ENCODE results near the gene CAMP.
"Not testable (repeated sequence)": the region's sequence is repeated elsewhere in the genome, so short reads cannot be mapped to it uniquely, and the experiment has no call there.

Gene CAMP

DNA sequence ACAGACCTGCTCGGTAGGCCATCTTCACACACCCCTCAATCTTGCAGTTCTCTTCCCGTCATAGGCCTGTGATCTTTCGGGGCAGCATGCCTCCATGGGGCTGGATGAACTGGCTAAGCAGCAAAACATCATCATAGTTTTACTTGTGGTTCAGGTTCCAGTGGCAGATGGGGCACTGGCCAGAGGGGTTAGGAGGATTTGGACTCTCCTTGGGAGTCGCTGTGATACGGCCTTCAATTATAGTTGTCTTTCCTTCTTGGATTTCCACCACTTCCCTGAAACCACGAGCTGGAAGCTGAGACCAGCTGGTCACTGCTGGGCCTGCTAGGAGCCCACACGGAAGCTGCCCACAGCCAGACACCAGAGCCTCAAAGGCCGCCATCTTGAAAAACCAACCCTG, 33.3 kb downstream of the CAMP start:
- no peak for DNase-seq (ENCODE audit: low read depth)

DNA sequence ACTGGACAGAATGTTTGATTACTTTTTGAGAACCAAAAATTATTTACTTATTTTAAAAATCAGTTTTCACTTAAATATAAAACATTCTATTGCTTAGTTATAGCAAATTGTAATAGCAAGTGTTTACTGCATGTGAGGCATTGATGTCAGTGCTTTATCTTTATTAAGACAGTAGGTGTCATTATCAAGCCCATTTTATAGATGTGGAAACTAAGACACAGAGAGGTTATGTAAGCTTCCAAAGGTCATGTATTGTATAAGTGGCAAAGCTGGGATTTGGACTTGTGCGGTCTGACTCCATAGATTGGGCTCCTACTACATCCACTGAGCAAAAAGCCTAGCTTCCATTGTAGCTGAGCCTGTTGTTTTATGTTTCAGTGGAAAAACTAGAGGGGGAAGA, 35.2 kb downstream of the CAMP start:
- DNase-seq (ENCODE audit: low read depth): no peak

DNA sequence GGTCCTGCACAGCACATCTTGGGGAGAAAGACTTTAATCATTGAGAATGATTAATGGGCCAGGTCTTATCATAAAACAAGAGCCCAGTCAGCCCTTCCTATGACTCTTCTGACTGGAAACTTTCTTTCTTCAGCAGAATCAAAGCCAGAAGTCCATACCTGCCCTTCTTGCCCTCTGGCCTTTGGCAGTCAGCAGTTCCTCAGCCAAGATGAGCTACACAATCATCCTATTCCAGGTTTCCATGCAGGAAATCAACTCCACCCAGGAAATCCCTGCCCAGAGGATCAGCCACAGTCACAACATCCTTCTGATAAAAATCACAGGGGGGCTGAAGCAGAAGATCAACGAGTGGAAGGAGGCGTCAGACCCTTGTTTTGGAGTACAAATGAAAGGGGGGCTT, 44.5 kb downstream of the CAMP start:
- no peak for DNase-seq (ENCODE audit: low read depth)

DNA sequence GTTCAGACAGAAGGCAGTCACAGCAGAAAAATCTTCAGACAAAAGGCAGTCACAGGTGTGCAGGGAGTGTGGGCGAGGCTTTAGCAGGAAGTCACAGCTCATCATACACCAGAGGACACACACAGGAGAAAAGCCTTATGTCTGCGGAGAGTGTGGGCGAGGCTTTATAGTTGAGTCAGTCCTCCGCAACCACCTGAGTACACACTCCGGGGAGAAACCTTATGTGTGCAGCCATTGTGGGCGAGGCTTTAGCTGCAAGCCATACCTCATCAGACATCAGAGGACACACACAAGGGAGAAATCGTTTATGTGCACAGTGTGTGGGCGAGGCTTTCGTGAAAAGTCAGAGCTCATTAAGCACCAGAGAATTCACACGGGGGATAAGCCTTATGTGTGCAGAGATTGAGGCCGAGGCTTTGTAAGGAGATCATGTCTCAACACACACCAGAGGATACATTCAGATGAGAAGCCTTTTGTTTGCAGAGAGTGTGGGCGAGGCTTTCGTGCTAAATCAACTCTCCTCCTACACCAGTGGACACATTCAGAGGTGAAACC, 45.2 kb downstream of the CAMP start:
- DNase-seq (ENCODE audit: low read depth): no peak

DNA sequence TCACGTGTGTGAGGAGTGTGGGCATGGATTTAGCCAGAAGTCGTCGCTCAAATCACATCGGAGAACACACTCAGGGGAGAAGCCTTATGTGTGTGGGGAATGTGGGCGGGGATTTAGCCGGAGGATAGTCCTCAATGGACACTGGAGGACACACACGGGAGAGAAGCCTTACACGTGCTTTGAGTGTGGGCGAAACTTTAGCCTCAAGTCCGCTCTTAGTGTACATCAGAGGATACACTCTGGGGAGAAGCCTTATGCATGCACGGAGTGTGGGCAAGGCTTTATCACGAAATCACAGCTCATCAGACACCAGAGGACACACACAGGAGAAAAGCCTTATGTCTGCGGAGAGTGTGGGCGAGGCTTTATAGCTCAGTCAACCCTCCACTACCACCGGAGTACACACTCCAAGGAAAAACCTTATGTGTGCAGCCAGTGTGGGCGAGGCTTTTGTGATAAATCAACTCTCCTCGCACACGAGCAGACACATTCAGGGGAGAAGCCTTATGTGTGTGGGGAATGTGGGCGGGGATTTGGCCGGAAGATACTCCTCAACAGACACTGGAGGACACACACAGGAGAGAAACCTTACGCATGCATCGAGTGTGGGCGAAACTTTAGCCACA, 45.8 kb downstream of the CAMP start:
- no peak for DNase-seq (ENCODE audit: low read depth)

DNA sequence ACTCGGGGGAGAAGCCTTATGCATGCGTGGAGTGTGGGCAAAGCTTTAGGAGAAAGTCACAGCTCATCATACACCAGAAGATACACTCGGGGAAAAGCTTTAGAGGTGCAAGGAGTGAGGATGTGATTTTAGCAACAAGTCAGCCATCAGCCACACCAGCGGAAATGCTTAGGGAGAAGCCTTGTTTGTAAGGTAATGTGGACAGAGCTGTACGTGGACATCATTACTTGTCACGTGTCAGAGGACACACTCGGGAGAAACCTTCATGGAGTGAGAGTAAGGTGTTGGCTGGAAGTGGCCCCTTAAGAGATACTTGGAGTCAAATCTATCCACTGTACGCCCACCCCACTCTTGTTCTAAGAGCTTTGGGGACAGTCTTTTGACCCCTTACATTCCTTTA, 46.3 kb downstream of the CAMP start:
- DNase-seq (ENCODE audit: low read depth): no peak

DNA sequence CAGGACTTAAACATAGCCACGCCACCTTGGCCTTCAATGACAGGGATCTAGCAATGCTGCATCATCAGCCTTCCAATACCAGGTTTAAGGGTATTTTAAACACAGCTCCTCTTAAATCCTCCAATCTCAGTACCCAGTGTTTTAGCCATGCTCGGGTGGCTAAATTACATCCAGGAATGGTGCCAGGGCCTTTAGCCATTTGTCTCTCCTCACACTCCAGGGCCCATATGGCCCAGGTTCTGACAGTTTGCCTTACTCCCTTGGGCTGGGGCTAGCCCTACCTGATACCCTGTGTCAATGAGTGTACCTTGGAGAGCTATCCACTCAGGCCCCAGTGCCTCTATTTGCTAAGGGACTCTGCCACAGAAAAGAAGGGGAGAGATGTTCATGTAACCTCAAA, 47.0 kb downstream of the CAMP start:
- no peak for DNase-seq (ENCODE audit: low read depth)

DNA sequence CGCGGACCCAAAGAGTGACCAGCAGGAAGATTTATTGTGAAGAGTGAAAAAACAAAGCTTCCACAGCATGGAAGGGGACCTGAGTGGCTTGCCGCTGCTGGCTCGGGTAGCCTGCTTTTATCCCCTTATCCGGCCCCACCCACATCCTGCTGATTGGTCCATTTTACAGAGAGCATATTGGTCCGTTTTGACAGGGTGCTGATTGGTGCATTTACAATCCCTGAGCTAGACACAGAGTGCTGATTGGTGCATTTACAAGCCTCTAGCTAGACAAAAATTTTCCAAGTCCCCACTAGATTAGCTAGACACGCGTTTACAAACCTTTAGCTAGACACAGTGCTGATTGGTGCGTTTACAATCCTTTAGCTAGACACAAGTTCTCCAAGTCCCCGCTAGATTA, 47.9 kb downstream of the CAMP start:
- DNase-seq (ENCODE audit: low read depth): not testable (repeated sequence)

DNA sequence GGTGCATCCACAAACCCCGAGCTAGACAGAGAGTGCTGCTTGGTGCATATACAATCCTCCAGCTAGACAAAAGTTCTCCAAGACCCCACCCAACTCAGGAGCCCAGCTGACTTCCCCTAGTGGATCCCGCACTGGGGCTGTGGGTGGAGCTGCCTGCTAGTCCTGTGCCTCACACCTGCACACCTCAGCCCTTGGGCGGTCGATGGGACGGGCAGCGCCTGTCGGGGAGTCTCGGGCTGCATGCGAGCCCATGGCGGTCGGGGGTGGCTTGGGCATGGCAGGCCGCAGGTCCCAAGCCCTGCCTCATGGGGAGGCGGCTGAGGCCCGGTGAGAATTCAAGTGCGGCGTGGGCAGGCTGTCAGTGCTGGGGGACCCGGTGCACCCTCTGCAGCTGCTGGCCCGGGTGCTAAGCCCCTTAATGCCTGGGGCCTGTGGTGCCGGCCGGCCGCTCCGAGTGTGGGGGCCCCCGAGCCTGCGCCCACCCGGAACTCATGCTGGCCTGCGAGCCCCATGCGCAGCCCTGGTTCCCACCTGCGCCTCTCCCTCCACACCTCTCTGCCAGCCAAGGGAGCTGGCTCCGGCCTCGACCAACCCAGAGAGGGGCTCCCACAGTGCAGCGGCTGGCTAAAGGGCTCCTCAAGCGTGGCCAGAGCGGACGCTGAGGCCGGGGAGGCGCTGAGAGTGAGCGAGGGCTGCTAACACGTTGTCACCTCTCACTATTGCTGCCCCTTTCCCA, 48.6 kb downstream of the CAMP start:
- DNase-seq (ENCODE audit: low read depth): no peak

DNA sequence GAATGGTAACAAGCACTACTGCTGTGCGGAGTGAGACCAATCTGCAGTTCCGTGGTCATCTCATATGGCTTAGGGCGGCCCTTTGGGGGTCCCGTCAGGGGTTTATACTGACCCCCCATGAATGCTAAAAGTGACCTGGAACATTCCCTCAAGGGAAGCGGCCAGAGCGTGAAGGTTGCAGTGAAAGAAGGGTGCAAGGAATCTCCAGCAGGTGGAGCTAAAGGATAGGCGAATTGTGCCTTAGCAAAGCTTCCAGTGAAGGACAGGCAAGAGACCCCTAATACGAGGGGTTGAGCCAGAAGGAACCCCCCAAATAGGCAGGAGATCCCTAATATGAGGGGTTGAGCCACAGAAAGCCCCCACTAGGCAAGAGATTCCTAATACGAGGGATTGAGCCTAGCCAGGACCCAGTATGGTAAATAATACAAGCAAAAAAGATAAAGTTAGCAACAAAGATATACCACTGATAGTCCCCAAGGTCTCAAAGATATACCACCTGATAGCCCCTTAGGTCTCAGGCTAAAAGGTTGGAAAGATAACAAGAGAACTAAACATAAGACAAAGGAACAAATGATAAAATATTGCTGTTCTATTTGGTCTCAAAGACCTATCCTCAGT, 50.4 kb downstream of the CAMP start:
- DNase-seq (ENCODE audit: low read depth): peak; percentile 70

DNA sequence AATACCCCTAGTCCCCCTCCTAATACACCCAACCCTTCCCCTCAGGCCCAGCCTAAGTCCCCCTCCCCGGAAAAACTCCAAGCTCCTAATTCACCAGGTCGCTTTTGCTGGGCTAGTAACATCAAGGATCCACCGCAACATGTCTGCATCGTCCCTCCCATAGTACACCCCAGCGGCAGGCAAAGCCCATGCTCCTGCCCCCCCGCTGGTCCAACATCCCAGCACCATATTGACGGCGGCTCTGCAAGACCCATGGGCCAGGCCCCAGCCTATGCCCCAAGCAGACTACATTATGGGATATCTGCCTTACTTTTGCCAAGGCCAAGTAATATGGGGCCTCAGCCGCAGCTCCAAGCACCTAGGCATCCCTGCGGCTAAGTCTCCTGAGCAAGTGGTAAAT, 51.2 kb downstream of the CAMP start:
- no peak for DNase-seq (ENCODE audit: low read depth)
